KOPT-K1 (cell line): Measurements from ENCODE around the gene NARS2.
"Not testable (repeated sequence)": the region's sequence is repeated elsewhere in the genome, so short reads cannot be mapped to it uniquely, and the experiment has no call there.

Experiments
- H3K27ac ChIP-seq: fragments of 200-600 bp; sonication (generic); 2 replicates; pipeline ENCODE4 v1.5.1; 2016; ENCODE audit warnings: antibody characterized with exemption, mild to moderate bottlenecking, low read depth, low read length; ENCODE audit not compliant: poor library complexity, severe bottlenecking
- H3K36me3 ChIP-seq: fragments of 200-600 bp; sonication (generic); 2 replicates; pipeline ENCODE4 v1.5.1; 2017; ENCODE audit warnings: antibody characterized with exemption, mild to moderate bottlenecking, low read length, moderate library complexity; ENCODE audit not compliant: insufficient read depth
- H3K9me3 ChIP-seq: fragments of 200-600 bp; sonication (generic); 2 replicates; pipeline ENCODE4 v1.5.1; 2017; ENCODE audit warnings: antibody characterized with exemption, low read length, mild to moderate bottlenecking; ENCODE audit not compliant: insufficient read depth, poor library complexity, severe bottlenecking

Gene NARS2

DNA sequence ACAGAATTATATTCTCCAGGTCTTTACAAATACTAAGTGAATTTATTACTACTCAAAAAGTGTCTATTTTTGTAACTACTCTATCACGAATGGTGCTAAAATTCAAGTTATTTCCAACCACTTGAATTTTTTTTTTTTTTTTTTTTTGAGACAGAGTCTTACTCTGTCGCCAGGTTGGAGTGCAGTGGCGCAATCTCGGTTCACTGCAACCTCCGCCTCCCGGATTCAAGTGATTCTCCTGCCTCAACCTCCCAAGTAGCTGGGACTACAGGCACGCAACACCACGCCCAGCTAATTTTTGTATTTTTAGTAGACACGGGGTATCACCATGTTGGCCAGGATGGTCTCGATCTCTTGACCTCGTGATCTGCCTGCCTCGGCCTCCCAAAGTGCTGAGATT, 11.6 kb downstream of the NARS2 start:
- peaks cover 41% of the 10 kb centered on the region for H3K36me3 ChIP-seq

DNA sequence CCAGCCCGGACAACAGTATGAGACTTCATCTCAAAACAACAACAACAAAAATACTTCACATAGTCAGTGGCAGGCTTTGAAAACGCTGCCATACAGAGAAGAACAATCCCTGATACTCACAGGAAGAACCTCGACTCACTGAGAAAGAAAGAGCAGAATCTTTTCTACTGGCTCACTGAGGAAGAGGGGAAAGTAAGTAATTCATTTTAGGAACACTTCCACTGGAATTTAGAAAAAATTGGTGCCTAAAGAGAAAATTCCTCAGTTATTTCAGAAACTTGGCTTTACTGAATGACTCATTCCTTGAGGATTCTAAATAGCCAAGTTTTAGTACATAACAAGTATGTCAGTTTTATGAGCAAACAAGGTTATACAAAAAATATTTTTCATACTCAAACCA, 12.3 kb downstream of the NARS2 start:
- H3K36me3 ChIP-seq, result peaks cover 36% of the 10 kb centered on the region
- no peaks in the 10 kb centered on the region for H3K9me3 ChIP-seq
- H3K27ac ChIP-seq, result peak overlapping the region; percentile 77

More for the DNA sequence above, 11.6 kb downstream of the NARS2 start:
- H3K9me3 ChIP-seq, result not testable (repeated sequence)
- H3K27ac ChIP-seq, result peak overlapping the region; percentile 77

DNA sequence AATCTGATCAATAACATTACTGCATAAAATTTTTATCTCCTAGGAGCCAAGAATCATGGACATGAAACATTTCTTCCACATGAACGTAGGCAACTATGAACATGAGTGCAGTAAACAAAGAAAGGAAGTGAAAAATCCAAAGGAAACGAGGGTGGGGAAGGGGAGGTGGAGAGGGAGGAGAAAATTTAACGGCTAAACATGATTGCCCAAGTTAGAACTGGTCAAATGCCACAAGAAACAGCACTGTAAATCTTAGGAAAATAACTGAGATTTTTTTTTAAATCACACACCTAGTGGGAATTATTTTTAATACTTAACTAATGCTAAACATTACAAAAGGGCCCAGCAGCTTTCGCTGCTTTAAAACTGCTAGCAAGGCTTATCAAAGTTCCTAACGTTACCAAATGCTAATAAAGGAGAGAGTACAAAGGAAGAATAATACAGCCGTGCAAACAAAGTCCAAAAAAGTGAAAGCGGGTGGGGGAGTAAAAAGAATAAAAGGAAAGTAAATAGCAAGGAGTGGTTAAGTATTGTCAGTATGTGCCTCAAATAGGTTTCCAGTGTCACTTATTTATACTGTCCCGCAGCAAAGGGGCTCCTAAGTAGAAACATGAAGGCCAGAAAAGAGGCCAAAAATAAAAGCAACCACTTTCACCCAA, 13.7 kb downstream of the NARS2 start:
- H3K9me3 ChIP-seq, result no peaks in the 10 kb centered on the region
- peak overlapping the region; percentile 77 for H3K27ac ChIP-seq
- H3K36me3 ChIP-seq, result peaks cover 36% of the 10 kb centered on the region

DNA sequence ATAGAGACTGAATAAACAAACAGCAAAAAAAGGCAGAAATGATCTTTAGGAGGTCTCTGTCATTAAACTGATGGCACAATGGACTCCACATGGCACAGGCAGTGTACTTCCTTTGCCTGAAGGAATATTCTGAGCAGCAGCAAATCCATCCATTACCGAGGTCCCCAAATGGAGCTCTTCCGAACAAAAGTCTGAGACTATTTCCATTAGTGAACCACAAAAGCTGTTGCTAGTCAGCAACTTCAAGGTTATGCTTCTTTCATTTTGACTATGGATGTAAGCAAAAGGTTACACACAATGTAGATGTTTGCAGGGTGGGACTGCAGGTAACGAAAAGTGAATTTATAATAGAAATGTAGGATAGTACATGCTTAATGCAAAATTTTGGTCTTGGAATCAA, 14.5 kb downstream of the NARS2 start:
- peak overlapping the region; percentile 77 for H3K27ac ChIP-seq
- peaks cover 36% of the 10 kb centered on the region for H3K36me3 ChIP-seq
- no peaks in the 10 kb centered on the region for H3K9me3 ChIP-seq

DNA sequence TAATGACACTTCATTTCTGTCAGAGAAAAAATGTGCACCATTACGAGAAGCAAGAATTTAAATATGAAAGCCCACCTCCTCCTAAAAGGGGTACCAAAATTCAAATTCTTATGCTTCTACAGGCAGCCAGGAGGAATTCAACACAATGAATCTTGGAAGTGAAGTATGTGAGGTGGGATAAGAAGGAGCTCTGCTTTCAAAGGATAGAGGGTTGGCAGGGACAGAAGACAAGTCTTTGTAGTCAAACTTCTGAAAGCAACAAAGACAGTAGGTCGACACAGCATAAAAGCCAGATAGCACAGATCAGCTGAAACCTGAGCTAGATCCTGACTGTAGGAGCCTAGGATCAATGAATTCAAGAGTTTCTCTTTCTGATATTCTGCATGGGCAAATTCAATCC, 17.4 kb downstream of the NARS2 start:
- peaks cover 40% of the 10 kb centered on the region for H3K36me3 ChIP-seq
- no peaks in the 10 kb centered on the region for H3K9me3 ChIP-seq
- no peak overlapping the region for H3K27ac ChIP-seq

DNA sequence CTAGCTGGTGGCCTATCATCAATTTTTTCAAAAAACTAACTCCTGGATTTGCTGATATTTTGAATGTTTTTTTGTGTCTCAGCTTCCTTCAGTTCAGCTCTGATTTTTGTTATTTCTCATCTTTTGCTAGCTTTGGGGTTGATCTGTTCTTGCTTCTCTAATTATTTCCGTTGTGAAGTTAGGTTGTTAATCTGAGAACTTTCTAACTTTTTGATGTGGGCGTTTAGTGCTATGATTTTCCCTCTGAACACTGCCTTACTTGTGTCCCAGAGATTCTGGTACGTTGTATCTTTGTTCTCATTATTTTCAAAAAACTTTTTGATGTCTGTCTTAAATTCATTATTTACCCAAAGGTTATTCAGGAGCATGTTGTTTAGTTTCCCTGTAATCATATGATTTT, 19.1 kb downstream of the NARS2 start:
- H3K36me3 ChIP-seq, result peaks cover 45% of the 10 kb centered on the region
- H3K27ac ChIP-seq, result no peak overlapping the region
- no peaks in the 10 kb centered on the region for H3K9me3 ChIP-seq

DNA sequence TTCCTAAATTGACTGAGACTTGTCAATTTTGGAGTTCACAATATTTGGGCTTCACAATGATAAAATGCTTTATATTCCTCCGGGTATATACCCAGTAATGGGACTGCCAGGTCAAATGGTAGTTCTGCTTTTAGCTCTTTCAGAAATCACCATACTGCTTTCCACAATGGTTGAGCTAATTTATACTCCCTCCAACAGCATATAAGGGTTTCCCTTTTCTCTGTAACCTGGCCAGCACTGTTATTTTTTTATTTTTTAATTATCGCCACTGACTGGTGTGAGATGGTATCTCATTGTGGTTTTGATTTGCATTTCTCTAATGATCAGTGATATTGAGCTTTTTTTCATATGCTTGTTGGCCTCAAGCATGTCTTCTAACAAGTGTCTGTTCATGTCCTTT, 21.8 kb downstream of the NARS2 start:
- H3K36me3 ChIP-seq, result peaks cover 40% of the 10 kb centered on the region
- no peak overlapping the region for H3K27ac ChIP-seq
- no peaks in the 10 kb centered on the region for H3K9me3 ChIP-seq

DNA sequence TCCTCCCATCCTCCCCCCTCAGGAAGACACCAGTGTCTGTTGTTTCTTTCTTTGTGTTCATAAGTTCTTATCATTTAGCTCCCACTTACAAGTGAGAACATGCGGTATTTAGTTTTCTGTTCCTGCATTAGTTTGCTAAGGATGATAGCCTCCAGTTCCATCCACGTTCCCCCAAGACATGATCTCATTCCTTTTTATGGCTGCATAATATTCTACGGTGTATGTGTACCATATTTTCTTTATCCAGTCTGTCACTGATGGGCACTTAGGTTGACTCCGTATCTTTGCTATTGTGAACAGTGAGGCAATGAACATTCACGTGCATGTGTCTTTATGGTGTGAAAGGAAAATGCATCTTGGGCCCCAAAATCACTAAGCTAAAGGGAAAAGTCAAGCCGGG, 22.5 kb downstream of the NARS2 start:
- H3K36me3 ChIP-seq, result peaks cover 43% of the 10 kb centered on the region
- not testable (repeated sequence) for H3K27ac ChIP-seq, H3K9me3 ChIP-seq

DNA sequence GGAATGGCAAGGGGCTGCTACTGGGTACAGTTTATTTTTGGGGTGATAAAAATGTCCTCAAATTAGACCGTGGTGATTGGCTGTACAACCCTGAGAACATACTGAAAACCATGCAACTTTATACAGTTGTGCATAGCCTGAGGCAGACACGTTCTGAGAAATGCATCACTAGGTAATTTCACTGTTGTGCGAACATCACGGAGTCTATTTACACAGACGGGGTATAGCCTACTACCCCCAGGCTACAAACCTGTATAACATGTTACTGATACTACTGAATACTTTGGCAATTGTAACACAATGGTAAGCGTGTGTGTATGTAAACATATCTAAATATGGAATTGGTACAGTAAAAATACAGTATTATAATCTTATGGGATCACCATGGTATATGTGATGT, 23.6 kb downstream of the NARS2 start:
- Histone ChIP-seq H3K36me3 (peaks cover 36% of the 10 kb centered on the region), H3K9me3 (no peaks in the 10 kb centered on the region), H3K27ac (no peak overlapping the region)

DNA sequence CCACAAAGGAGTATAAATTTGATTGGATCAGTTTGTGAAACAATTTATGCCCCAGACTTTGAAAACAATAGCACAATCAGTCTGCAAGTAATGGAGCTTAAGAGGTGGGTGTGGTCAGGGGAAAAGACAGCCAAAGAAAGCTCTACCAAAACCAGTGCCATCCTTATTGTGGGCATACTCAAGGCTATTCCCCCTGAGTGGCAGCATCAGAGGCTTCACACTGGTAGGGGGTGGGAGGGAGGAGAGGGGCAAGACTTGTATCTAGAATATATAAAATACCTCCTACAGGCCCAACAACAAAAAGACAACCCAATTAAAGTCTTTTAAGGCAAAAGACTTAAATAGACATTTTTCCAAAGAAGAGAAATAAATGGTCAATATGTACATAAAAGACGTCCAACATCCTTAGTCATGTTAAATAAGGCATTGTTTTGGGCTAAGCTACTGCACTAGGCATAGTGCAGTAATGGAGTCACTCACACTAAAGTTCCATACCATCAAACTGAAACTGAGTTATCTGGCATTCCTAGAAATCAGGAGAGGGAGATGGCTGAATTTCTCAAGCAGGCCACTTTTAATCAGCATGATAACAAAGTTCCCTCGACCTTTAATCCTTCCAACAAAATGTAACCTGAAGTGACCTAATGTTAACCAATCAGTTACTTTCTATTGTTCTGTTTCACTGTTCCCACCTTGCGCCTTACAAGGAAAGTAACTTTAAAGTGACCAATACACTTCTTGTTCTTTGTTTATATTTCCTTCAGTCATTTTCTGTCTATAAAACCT, 24.8 kb downstream of the NARS2 start:
- no peak overlapping the region for H3K27ac ChIP-seq
- peaks cover 32% of the 10 kb centered on the region for H3K36me3 ChIP-seq
- H3K9me3 ChIP-seq, result no peaks in the 10 kb centered on the region

DNA sequence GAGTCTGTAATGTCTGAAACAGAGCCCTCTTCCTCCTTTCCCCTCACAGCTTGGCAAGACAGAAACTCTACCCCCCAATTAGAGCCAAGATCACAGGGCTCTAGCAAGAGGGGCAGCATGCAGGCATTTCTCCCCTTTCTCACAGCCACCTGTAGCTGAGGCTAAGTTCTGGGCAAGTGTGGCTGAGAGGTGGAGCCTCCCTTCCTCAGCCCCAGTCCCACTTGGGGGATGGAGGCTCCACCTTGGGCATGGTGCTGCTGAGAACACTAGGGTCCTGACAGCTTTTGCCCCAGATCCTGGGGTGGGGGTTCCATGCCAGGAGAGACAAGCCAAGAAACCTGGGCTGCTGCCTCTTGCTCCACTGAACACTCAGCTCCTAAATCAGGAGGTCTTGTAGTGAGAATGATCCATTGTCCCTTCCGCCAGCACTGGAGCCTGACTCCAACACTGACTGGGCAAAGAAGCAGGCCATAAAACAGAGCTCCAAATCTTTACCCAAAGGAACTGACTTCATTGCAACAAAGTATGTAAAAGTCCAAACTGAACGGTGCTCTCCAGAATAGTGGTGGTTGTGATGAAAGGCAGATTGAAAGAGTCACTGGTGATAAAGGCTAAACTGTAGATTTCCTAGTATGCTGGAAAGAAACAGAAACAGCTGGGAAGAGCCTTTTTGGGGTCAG, 25.6 kb downstream of the NARS2 start:
- Histone ChIP-seq H3K27ac (peak overlapping the region; percentile 1), H3K36me3 (peaks cover 26% of the 10 kb centered on the region), H3K9me3 (no peaks in the 10 kb centered on the region)

DNA sequence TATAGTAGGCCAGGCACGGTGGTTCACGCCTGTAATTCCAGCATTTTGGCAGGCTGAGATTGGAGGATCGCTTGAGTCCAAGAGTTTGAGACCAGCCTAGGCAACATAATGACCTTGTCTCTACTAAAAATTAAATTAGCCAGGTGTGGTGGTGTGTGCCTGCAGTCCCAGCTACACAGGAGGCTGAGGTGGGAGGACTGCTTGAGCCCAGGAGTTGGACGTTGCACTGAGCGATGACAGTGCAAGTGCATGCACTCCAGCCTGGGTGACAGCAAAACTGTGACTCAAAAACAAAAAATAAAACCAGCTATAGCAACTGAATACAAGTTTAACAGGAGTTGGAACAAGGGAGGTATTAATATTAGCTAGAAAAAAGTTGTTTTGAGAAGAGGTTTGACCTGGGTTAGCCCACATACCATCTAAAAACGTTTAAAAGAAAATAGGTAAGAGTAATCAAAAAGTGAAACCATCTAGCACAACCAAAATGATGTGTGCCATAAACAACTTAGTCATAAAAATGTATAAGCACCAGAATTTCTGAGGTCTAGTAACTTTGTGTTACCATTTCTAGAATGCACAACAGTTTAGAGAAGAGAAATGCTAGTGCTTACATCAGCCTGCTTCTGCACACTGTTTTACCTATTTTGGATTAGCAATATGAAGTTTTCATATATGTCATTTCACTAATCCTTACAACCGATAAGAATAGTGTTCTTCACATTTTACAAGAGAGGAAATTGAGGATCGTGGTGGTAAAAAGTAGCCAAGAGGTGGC, 26.5 kb downstream of the NARS2 start:
- H3K36me3 ChIP-seq, result peaks cover 26% of the 10 kb centered on the region
- H3K9me3 ChIP-seq, result no peaks in the 10 kb centered on the region
- no peak overlapping the region for H3K27ac ChIP-seq

DNA sequence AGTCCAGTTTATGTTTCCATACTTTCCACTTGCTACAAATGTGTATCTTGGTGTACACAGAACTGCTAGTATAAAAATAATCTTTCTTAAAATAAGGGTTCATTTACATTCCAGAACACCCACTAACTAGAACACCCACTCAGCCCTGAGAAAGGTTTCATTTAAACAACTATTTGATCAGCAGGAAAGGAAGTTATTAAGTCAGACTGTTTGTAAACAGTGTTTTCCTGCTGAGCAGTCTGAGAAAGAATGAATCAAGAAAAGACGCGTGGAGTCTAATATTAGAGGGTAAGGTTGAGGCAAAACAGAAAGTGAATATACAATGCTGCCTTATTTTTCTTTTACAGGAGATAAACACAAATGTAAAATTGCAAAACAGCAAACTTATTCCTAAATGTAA, 32.7 kb downstream of the NARS2 start:
- Histone ChIP-seq H3K9me3 (no peaks in the 10 kb centered on the region), H3K27ac (no peak overlapping the region)

DNA sequence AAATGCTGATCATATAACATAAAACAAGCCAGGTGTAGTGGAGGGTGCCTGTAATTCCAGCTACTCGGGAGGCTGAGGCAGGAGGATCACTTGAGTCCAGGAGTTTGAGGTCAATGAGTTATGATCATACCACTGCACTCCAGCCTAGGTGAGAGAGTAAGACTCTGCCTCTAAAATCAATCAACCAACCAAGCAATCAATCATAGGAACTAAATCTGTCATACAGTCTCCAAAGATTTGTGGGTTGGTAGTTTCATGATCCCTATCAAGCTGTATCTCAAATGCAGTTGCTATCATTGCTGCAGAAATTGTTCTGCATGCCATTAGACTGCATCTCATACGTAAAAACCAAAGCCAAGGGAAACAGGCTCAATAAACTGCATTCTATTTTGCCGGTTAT, 33.1 kb downstream of the NARS2 start:
- Histone ChIP-seq H3K27ac (no peak overlapping the region), H3K36me3 (peaks cover 30% of the 10 kb centered on the region), H3K9me3 (no peaks in the 10 kb centered on the region)

More for the DNA sequence above, 32.7 kb downstream of the NARS2 start:
- H3K36me3 ChIP-seq, result peaks cover 27% of the 10 kb centered on the region

DNA sequence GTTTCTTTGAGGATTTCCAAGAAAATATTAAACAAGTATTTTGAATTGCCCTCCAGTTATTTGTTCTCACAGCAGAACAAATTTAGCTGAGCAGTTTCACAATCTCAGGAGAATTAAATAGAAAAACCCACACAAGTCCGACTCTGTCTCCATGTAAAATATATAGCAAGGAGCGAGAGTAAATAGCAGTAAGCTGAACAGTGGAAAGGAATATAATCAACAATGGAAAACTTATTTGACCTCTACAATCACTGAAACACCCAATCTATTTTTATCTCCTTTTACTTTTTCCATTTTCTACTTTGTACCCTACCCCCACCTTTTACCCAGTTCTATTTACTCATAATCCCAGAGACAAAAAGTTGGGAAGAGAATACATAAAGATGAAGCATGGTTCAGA, 34.4 kb downstream of the NARS2 start:
- no peaks in the 10 kb centered on the region for H3K9me3 ChIP-seq
- no peak overlapping the region for H3K27ac ChIP-seq
- H3K36me3 ChIP-seq, result peaks cover 20% of the 10 kb centered on the region
